ENCODE measurements around the gene SDK2. TPM values are rescaled to one million over a fixed set of nuclear protein-coding genes. Genes with fewer than 3 reads are reported as not detected.

Gene SDK2
- total RNA-seq, 2 donors from 2014 or later = 0.26 to 0.33 TPM

- no peak for DNase-seq
- 60 to 64% methylated on average over 7 of the region's 7 CpGs for WGBS, 2 donors
- Histone ChIP-seq H3K4me3 (no peak overlapping the region), H3K27me3 (no peaks in the 10 kb centered on the region), H3K36me3 (replicated peaks in 1 of 2; ENCODE audit: insufficient read depth in 1 of 2, low read depth in 2 of 2) (no peaks in the 10 kb centered on the region), H3K9me3 (no peaks in the 10 kb centered on the region), H3K27ac (no peak overlapping the region), H3K4me1 (no peaks in the 10 kb centered on the region)
- ATAC-seq = no peak
- intact Hi-C loops (cut with DNase I) = no loop called here
- TF ChIP-seq CTCF (IDR thresholded peaks at IDR 0.05) (no peak), POLR2A (IDR thresholded peaks at IDR 0.05) (no peak)
Observed at GRCh38 chr17:73520369-73520761, 123.9 kb downstream of the SDK2 start.

- TF ChIP-seq CTCF (IDR thresholded peaks at IDR 0.05) = no peak
- no peak for TF ChIP-seq POLR2A (IDR thresholded peaks at IDR 0.05)
- Histone ChIP-seq H3K36me3 (replicated peaks in 1 of 2; ENCODE audit: insufficient read depth in 1 of 2, low read depth in 2 of 2) (no peaks in the 10 kb centered on the region), H3K4me1 (no peaks in the 10 kb centered on the region), H3K27ac (no peak overlapping the region), H3K9me3 (no peaks in the 10 kb centered on the region), H3K27me3 (no peaks in the 10 kb centered on the region), H3K4me3 (no peak overlapping the region)
- intact Hi-C loops (cut with DNase I) = no loop called here
- ATAC-seq (no peak), DNase-seq (no peak)
- WGBS, 2 donors = 68 to 79% methylated on average over 21 to 22 of the region's 22 CpGs
Observed at GRCh38 chr17:73519714-73520368, 124.4 kb downstream of the SDK2 start.

GRCh38 chr17:73519011-73519410, 125.2 kb downstream of the SDK2 start:
- ATAC-seq = no peak
- no peak for DNase-seq
- Histone ChIP-seq H3K36me3 (replicated peaks in 1 of 2; ENCODE audit: insufficient read depth in 1 of 2, low read depth in 2 of 2) (no peaks in the 10 kb centered on the region), H3K27me3 (no peaks in the 10 kb centered on the region), H3K27ac (no peak overlapping the region), H3K4me3 (no peak overlapping the region), H3K4me1 (no peaks in the 10 kb centered on the region), H3K9me3 (no peaks in the 10 kb centered on the region)
- WGBS, 2 donors = 75 to 83% methylated on average over 4 to 6 of the region's 6 CpGs
- TF ChIP-seq POLR2A (IDR thresholded peaks at IDR 0.05) = no peak
- no peak for TF ChIP-seq CTCF (IDR thresholded peaks at IDR 0.05)
- intact Hi-C loops (cut with DNase I) = no loop called here

GRCh38 chr17:73516431-73516830, 127.8 kb downstream of the SDK2 start:
- WGBS, 2 donors = 68 to 77% methylated on average over 11 of the region's 11 CpGs
- H3K9me3 ChIP-seq = no peaks in the 10 kb centered on the region
- H3K36me3 ChIP-seq (replicated peaks in 1 of 2; ENCODE audit: insufficient read depth in 1 of 2, low read depth in 2 of 2) = no peaks in the 10 kb centered on the region
- ATAC-seq (no peak), DNase-seq (no peak)
- no peak for TF ChIP-seq CTCF (IDR thresholded peaks at IDR 0.05)
- TF ChIP-seq POLR2A (IDR thresholded peaks at IDR 0.05) = no peak
- H3K27me3 ChIP-seq = no peaks in the 10 kb centered on the region
- H3K27ac ChIP-seq = no peak overlapping the region
- no peaks in the 10 kb centered on the region for H3K4me1 ChIP-seq
- intact Hi-C loops (cut with DNase I) = no loop called here
- no peak overlapping the region for H3K4me3 ChIP-seq
